Retinal pigment epithelial cell (primary cell): ENCODE results near the gene SYT11.

Experiments used
- DNase-seq: peaks from one replicate; pipeline ENCODE4 v3.0.0-alpha.2; 2010; ENCODE audit warnings: low read depth
- H3K4me3 ChIP-seq: 2 replicates; pipeline ENCODE4 v1.5.1; 2011; ENCODE audit warnings: mild to moderate bottlenecking, low read length, control low read depth, moderate library complexity
- CTCF ChIP-seq: conservative IDR thresholded peaks from 2 replicates; pipeline ENCODE4 v1.5.1; 2011; ENCODE audit warnings: low read depth, low read length, control low read depth, inconsistent platforms

SYT11 gene

GRCh38 chr1:155931332-155932038, 72.1 kb downstream of the SYT11 start:
- H3K4me3 ChIP-seq, result peak overlapping the region; percentile 13
- no peak for TF ChIP-seq CTCF
- no peak for DNase-seq

GRCh38 chr1:155932081-155932480, 72.7 kb downstream of the SYT11 start:
- DNase-seq, result no peak
- TF ChIP-seq CTCF, result no peak
- peak overlapping the region; percentile 13 for H3K4me3 ChIP-seq

GRCh38 chr1:155932487-155932886, 73.1 kb downstream of the SYT11 start:
- H3K4me3 ChIP-seq, result peak overlapping the region; percentile 93
- DNase-seq, result no peak
- TF ChIP-seq CTCF, result no peak

GRCh38 chr1:155933591-155934096, 74.3 kb downstream of the SYT11 start:
- peak overlapping the region; percentile 93 for H3K4me3 ChIP-seq
- DNase-seq, result no peak
- TF ChIP-seq CTCF, result no peak

GRCh38 chr1:155934097-155934935, 74.9 kb downstream of the SYT11 start, which contains the start of gene KHDC4:
Gene KHDC4, minus strand, starts transcription at chr1:155934413. Its CDS starts 40 bp downstream, at chr1:155934373.
- TF ChIP-seq CTCF, result peak; percentile 11

More at GRCh38 chr1:155934097-155934935, 74.9 kb downstream of the SYT11 start, which contains the start of gene KHDC4:
- peak; percentile 99 for DNase-seq
- peak within 1 kb of the TSS; percentile 93 for H3K4me3 ChIP-seq
